LHCN-M2 (cell line): ENCODE measurements around the gene ZNHIT6. TPM values are rescaled to one million over a fixed set of nuclear protein-coding genes. Genes with fewer than 3 reads are reported as not detected.
"Not testable (repeated sequence)": the region's sequence is repeated elsewhere in the genome, so short reads cannot be mapped to it uniquely, and the experiment has no call there.

Source experiments
- DNase-seq: peaks from one replicate; pipeline ENCODE4 v3.0.0-alpha.2; 2012; ENCODE audit warnings: low read depth
- total RNA-seq: library from RNA; depleted of rRNA; stranded (reverse); fragments of >200 nt; gene quantifications from 2 replicates; pipeline ENCODE4 v1.2.3, GENCODE V29; 2014

ZNHIT6 gene
- total RNA-seq, 1 experiment from 2014 or later: 17.1 TPM

DNA sequence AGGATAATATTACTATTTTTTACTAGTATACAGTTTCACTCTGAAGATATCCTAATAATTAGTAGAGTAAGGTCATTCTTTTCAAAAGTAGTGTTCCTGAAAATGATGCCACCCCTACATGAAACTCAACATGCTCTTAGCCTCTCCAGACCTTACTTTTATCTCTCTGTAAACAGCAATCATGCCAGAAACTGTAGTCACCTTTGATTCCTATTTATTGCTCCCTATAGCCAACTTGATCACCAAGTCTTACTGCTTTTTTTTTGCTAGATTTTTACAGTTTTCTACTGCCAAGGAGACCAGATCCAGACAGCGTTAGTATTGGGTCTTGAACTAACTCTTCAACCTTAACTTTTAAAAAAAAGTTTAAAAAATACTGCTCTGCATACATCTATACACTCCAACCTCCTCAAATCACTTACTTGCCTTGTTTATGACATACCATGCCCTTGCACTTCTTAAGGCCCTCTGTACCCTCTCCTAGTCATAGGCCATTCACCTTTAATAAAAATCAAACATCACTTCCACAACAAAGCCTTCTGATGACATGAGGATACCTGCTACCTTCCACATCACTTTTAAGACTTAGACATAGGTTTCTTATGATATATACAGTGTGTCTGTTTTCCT lies 36.1 kb downstream of the ZNHIT6 start:
- DNase-seq: no peak

DNA sequence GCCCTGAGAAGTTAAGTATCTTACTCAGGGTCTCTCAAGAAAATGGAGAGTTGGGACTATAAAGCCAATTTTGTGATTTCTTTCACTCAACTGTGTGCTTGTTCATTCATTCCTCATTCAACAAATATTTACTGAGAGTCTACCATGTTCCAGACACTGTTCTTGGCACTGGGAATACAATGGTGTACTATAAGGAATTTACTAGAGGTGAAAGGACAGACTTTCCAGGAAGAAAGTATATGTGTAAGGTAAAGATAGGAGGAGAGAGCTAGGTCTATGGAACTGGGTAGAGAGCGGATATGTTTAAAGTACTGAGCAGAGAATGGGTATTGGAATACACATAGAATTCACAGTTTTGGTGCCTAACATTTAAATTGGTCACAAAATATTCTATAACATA lies 42.3 kb downstream of the ZNHIT6 start:
- DNase-seq: no peak

DNA sequence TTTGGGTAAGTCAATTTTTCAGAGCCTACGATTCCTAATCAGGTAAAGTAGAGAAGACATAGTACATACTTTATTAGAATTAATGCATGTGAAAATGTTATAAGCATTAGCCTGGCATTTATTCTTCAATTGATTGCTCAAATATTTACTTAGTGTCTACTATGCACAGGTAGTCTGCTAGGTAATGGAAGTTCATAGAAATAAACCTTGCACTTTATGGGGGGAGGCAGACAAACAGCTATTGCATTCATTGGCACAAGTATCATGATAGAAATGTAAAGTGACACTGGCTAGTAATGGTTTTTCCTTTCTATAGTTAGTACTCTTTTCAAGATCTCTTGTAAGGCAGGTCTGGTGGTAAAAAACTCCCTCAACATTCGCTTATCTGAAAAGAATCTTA lies 44.9 kb downstream of the ZNHIT6 start:
- no peak for DNase-seq

DNA sequence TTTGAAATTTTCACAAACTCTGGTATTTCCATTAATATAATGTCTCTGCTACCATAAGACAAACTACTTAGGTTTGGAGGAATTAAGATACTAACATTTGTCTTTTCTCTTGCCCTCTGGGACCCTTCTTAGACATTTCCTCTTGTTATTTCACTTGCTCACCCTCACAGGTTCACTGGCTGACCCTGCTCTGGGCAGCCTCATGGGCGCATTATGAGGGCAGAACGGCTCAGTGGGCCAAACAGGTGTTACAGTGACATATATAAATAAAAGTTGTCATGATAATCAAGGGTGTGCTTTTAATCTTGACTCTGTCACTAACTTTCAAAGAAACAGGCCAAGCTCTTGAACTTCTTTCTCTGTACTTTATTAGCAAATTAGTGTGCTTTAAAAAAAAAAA lies 46.5 kb downstream of the ZNHIT6 start:
- peak; percentile 25 for DNase-seq

DNA sequence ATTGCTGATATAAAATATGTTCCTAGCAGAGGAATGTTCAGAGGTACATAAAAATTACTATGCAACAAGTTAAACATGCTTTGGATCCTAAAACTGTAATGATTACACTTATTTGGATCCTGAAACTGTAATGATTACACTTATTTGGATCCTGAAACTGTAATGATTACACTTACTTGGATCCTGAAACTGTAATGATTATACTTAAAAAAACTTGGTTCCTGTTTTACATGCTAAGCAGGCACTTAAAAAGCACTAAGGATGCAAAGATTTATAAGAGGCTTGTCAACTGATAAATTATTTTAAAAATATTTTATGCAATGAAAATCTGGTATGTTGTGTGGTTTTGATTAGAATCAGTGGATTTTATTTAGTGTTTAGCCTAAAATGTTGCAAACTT lies 47.7 kb downstream of the ZNHIT6 start:
- DNase-seq: no peak

DNA sequence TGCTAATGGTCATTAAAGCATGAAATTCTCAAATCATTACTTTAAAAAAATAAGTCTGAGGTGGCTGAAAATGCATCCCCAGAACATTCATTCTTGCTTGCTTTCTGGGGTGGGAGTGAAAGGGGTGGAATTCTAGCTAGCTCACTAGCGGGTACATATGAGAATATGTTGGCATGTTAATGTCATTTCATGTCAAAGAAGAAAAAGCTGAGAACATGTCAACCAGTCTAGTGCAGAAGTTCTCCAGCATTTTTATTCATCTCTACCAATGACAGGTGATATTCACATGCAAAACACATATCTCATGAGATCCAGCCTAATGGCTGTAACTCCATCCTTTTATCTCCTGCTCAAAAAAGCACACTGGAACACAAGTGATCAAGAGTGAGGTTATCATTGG lies 49.1 kb downstream of the ZNHIT6 start:
- no peak for DNase-seq

DNA sequence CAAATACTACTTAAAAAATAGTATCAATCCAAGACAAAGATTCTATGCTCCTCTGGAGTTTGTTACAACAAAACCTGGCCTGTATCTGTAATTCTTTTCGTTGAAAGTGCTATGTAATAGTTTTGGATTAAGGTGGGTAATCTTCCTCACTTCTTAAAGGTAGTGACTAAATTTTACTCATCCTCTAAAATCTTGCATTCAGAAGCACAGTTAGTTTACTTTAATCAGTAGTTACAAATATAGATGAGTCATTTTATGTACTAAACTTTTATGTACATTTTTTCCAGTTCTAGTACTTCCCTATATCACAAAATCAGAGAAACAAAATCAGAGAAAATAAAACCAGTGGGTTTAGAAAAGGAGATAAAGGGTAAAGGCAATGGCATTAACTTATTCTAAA lies 51.3 kb downstream of the ZNHIT6 start:
- DNase-seq: no peak

DNA sequence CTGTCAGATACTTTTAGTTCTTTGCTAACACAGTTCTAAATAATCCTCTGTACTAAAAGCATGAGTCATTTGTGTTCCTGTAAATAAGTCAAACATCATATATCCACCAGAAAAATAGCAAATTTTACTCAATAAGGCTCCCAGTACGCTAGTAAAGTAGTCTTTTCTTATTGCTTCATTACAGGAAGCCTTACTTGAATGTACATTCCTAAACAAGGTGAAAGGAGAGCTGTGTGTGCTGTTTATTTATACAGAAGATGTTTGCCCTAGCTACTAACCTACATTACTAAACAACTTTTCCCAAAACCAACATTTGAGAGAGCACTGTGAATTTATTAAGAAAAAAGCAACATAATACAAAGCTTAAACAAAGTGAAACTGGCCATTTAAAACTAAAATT lies 52.0 kb downstream of the ZNHIT6 start:
- DNase-seq: peak; percentile 3

DNA sequence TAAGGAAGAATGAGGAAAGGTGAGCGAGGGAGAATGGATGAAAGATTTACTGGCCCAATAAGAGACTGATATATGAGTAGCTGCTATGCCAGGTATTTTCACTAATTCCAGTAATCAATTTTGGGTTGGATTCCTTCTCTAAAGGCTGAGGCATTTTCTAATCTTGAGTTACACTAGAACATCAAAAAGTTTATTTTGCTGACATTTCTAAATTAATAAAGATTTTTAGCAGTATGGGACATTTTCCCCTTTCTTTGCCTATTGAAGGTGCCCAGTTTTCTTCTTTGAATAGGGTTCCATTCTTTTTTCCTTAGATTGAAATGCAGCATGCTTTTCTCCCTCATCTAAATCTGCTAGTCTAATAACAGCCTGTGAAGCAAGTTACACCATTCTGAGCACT lies 52.9 kb downstream of the ZNHIT6 start:
- DNase-seq: no peak

DNA sequence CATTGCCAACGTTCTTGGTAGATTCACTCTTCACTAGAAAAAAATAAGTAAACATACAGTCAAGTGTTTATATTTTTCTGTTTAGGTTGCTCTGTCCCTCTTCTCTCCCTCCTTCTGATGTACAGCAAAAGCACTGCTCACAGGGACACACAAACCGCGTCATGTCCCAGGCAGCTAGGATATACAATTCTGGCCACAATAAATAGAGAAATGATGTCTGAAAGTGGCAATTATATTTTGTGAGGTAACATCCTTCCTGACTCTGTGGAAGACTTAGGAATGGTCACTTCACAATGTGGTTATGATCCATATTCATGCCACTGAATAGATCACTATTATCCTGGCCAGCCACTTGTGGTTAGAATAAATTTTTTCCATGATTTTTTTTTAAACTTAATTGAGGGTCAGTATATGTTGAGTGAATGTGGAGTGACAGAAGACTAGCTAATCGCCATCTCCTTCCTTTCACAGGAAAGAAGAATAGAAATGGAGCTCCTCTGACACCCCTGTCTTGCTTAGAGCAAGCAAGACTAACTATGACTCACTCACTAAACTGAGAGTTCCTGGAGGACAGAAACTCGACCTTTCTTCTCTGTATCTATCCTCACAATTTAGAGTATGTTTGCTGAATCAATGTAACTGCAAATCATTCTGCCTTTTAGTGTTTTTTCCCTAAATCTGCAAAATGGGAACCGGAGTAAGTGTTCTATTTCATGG lies 54.0 kb downstream of the ZNHIT6 start:
- peak; percentile 40 for DNase-seq

DNA sequence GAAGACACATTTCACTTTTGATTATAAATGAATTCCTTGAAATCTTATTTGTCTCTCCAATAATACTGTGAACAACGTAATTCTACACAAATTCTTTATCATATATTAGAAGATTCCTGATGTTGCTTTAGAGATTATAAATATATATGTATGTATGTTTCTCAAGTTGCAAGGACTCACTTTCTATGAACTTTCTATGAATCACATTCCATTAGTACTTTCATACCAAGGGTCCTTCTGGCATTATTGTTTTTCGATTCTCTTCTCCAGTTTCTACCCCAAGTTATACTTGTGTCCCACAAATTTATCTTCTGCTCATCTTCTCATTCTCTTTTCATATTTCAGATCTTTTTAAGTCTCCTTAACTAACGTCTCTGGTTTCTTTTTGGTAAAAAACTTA lies 55.9 kb downstream of the ZNHIT6 start:
- DNase-seq: no peak

DNA sequence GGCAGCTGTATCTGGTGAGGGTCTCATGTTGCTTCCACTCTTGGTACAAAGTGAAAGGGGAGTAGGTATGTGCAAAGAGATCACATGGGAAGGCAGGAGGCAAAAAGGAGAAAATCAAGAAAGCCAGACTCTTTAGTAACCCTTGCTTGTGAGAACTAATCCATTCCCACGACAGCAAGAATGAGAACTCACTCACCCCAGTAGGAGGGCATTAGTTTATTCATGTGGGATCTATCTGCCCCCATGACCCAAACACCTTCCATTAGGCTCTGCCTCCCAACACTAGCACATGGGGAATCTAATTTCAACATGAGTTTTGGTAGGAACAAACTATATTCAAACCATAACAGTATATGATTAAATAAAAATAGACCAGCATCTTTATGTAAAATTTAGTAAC lies 57.6 kb downstream of the ZNHIT6 start:
- no peak for DNase-seq

DNA sequence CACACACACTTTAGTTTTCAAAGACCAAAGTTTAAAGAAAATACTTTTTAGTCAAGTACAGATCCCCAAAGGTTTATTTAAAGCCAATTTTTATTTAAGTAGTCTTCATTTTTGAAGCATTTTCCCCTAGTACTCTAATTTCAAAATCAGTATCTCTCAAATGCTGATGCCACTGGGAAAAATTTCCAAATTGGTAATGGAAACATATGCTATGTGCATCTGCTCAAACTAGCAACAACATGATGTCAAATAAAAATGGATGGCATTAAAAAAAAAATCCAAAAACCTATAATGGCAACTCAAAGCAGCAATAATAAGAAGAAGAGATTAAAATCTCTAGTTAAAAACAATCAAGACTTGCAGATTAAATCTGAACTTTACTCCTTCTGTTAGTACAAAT lies 58.6 kb downstream of the ZNHIT6 start:
- no peak for DNase-seq

DNA sequence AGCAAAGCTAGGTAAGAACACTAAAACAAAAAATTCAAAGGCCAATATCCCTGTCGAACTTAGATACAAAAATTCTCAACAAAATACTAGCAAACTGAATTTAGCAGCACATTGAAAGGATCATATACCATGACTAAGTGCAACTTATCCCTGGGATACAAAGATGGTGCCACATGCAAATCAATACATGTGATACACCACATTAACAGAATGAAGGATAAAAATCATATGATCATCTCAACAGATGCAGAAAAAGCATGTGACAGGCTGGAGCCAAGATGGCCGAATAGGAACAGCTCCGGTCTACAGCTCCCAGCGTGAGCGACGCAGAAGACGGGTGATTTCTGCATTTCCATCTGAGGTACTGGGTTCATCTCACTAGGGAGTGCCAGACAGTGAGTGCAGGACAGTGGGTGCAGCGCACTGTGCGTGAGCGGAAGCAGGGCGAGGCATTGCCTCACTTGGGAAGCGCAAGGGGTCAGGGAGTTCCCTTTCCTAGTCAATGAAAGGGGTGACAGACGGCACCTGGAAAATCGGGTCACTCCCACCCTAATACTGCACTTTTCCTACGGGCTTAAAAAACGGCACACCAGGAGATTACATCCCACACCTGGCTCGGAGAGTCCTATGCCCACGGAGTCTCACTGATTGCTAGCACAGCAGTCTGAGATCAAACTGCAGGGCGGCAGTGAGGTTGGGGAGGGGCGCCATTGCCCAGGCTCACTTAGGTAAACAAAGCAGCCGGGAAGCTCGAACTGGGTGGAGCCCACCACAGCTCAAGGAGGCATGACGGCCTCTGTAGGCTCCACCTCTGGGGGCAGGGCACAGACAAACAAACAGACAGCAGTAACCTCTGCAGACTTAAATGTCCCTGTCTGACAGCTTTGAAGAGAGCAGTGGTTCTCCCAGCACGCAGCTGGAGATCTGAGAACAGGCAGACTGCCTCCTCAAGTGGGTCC lies 66.4 kb downstream of the ZNHIT6 start:
- not testable (repeated sequence) for DNase-seq

DNA sequence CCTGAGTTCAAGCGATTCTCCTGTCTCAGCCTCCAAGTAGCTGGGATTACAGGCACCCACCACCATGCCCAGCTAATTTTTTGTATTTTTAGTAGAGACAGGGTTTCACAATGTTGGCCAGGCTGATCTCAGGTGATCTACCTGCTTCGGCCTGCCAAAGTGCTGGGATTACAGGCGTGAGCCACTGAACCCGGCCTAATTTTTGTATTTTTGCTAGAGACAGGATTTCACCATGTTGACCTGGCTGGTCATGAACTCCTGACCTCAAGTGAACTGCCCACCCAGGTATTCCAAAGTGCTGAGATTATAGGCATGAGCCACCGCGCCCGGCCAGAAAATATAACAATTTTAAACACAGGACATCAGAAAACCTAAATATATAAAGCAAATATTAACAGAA lies 68.3 kb downstream of the ZNHIT6 start:
- DNase-seq: not testable (repeated sequence)

DNA sequence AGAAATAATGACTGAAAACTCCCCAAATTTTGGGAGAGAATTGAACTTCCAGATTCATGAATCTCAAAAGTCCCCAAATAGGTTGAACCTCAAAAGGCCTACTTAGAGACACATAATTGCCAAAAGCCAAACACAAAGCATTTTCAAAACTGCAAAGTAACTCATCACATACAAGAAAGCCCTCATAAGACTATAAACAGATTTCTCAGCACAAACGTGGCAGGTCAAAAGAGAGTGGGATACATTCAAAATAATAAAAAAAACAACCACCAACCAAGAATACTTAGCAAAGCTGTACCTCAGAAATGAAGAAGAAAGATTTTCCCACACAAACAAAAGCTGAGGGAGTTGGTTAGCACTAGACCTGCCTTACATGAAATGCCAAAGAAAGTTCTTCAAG lies 69.8 kb downstream of the ZNHIT6 start:
- DNase-seq: no peak

DNA sequence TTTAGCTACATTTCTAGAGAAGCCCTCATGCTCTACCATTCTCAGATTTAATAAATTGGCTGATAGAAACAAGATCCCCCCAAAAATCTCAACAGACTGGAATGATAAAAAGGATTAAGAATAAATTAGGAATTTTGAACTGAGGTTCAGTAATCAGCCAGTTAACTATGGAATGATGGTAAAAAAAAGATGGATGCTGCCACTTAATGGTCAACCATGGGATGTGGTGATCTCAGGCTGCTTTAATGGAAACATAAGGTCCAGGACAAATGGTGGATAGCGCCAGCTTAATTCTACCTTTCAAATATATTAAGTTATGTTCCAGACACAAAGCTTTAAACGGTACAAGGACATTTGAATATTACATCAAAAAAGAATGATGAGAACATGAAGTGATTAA lies 77.7 kb downstream of the ZNHIT6 start:
- DNase-seq: no peak

DNA sequence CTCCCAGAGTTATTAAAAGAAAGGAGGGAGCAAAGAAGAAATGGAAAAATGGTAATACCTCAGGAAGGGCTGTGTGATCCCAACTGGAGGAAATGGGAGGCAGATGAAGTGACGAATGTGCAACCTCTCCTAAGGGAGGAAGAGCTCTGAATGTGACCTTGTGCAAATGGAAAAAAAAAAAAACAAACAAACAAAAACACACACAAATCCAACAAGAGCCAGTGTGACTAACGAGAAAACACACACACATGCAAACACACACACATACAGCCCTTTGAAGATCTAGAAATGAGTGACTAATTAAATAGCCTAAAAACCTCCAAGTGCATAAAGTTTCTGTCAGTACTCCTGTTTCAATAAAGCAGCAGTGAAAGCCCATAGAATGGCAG lies 78.7 kb downstream of the ZNHIT6 start:
- peak; percentile 48 for DNase-seq

DNA sequence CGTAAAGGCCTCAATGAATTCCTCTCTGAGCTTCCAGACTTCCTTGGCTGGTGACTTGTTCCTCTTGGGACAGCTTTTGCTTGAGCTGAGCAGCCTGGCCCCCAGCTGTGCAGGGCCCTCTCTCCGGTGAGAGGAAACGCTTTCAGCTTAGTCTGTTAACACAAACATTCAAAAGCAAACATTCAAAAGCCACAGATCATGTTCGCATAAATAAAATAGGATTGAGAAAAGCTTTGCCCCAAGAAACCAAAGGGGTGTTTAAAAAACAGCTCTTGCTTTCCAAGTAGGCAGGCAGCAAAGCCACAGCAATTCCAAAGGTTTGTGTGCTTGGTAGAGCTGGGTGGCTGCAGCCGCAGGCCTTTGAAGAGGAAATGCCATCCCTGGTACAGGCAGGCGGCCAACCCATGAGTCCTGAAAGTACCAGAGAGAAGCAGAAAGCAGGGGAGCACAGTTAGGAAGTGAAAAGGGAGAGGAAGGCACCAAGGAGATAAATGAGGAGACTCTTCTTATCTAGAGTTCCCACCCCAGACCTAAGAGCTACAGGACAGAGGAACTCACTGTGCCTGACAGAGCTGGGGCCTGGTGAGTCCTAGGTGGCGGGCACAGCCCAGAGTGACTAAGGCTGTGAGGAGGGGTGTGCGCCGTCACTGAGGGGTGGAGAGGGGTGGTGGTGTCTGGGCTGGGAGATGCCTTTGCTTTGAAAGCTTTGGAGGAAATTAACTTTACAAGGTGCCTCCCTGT lies 79.3 kb downstream of the ZNHIT6 start:
- peak; percentile 96 for DNase-seq

DNA sequence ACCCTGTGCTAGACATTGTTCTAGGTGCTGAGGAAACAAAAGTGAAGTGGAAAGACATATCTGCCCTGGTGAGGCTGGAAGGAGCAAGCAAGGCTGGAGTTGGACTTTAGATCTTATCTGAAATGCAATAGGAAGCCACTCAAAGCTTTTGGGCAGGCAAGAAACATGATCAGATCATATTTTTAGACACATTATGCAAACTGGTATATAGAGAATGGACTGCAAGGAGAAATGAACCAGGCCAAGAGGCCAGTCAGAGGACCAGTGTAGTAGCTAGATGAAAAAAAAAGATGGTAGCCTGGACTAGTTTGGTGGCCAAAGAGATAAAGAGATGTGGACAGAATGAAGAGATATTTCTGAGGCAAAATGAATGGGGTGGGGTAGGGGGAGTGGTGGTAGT lies 81.4 kb downstream of the ZNHIT6 start:
- DNase-seq: no peak

DNA sequence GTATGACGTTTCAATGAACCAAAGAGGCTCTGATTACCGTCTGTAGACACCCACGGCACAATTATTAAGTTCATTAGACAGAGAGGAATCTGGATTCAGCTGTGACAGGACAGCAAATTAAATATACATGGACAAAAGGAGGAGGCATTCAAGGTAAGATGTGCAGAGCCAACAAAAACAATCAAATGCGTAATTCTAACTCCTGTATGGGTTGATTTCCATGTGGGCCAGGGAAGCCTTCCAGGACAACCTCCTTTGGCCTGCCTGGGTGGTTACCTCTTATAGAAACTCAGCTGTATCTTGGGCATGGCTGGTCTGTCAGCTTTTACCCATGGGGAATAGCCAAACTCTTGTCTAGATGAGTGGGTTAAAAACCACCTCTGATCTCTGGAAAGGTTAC lies 83.9 kb downstream of the ZNHIT6 start:
- DNase-seq: no peak

DNA sequence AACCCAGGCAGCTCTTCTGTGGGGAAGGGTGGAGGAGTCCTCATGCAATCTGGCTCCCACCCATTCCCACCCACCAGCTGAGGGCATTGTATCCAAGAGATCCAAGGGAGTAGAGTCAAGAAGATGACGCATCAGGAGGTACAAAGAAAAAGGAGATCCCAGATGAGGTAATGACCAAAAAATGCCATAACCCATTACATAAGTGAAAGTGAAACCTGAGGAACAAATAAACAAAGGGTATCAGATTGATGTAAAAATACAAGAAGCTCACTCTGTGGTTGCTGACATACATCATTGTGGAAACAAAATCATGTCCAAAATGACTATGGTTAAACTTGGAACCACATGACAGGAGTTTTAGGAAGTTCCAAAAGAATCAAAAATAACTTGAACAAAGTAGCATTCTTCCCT lies 85.2 kb downstream of the ZNHIT6 start:
- DNase-seq: peak; percentile 97
